SJSA1 (cell line): ENCODE results near the gene GRIP1. TPM values are rescaled to one million over a fixed set of nuclear protein-coding genes. Genes with fewer than 3 reads are reported as not detected.
A peak's percentile ranks its signal among the peaks of the same experiment; 100 is the strongest.

Experiments
- DNase-seq, 2 experiments: peaks; one replicate each; pipeline ENCODE4 v3.0.0-alpha.2; 2015 to 2020; ENCODE audit warnings: low spot score in 2 of 2, low read depth in 1 of 2
- H3K27ac ChIP-seq: fragments of 250-450 bp; sonication (Bioruptor Pico); 2 replicates; pipeline ENCODE4 v1.5.1; 2020; ENCODE audit warnings: mild to moderate bottlenecking, moderate library complexity
- H3K27me3 ChIP-seq: fragments of 250-450 bp; sonication (Bioruptor Pico); replicated peaks from 2 replicates; pipeline ENCODE4 v1.5.1; 2020; ENCODE audit warnings: mild to moderate bottlenecking, moderate library complexity
- H3K36me3 ChIP-seq: fragments of 250-450 bp; sonication (Bioruptor Pico); 2 replicates; pipeline ENCODE4 v1.5.1; 2020; ENCODE audit warnings: mild to moderate bottlenecking
- H3K4me1 ChIP-seq: fragments of 250-450 bp; sonication (Bioruptor Pico); replicated peaks from 2 replicates; pipeline ENCODE4 v1.6.1; 2021; ENCODE audit warnings: mild to moderate bottlenecking
- H3K4me3 ChIP-seq: fragments of 250-450 bp; sonication (Bioruptor Pico); 2 replicates; pipeline ENCODE4 v1.5.1; 2020; ENCODE audit warnings: mild to moderate bottlenecking
- H3K9me3 ChIP-seq: fragments of 250-450 bp; sonication (Bioruptor Pico); replicated peaks from 2 replicates; pipeline ENCODE4 v1.5.1; 2020; ENCODE audit warnings: mild to moderate bottlenecking
- total RNA-seq: library from RNA; depleted of rRNA; stranded (reverse); fragments of >200 nt; shearing (Covaris generic); gene quantifications from 2 replicates; pipeline ENCODE4 v1.2.3, GENCODE V29; 2014

Gene GRIP1
- total RNA-seq, 1 experiment from 2014 or later: 3.5 TPM

DNA sequence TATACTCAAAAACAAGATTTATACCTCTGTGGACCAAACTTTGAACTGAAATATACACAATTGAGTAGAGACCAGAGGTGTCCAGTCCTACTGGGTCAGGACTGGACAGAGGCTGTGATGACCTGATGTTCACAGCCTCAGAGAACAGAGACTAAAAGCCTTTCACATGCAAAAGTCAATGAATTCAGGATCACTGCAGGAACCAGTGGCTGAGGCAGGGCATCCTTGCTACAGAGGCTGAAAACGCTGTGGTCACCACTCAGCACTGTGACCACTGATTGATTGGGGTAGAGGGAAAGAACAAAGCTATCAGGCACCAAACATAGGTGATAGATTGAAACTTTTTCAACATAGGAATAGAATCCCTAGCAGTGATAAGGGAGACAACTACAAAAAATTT is 25.1 kb downstream of the GRIP1 start:
- Histone ChIP-seq H3K27me3 (peaks cover 12% of the 10 kb centered on the region; the same call in 1 of the 2 replicates), H3K9me3 (no peaks in the 10 kb centered on the region), H3K4me1 (no peaks in the 10 kb centered on the region), H3K36me3 (no peaks in the 10 kb centered on the region), H3K4me3 (no peak overlapping the region), H3K27ac (no peak overlapping the region)
- no peak for DNase-seq

DNA sequence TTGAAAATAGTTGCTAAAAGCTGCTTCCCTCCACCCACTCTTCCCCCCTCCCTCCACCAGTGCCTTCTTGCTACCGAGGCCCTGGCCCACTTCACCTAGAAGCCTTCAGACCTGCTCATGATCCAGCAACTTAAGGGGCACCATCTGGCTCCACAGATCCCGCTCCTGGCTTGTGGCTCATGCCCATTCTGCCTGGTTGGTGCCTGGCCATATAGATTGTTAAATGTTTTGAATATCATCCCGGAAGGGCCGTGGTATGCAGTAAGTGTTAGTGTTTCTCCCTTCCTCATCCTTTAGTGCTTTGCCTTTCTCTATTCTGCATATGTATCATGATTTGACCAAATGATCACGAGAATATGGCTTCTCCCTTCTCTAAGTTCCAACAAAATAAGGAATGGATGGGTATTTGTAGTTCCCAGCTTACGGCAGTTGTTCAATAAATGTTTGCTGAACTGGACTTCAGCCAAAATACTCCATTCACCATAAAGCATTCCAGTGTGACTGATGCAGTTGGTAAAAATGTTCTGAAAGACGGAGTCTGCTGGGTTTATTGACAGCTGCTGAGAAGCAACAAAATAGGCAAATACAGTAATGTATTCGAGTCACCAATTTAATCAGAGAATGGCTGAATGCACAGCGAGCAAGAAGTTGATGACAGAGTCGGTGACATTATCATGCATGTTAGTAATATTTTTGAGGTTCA is 30.7 kb downstream of the GRIP1 start:
- H3K27me3 ChIP-seq: no peaks in the 10 kb centered on the region
- no peaks in the 10 kb centered on the region for H3K9me3 ChIP-seq
- no peaks in the 10 kb centered on the region for H3K36me3 ChIP-seq
- peak overlapping the region; percentile 74 for H3K27ac ChIP-seq
- H3K4me1 ChIP-seq: peaks cover 24% of the 10 kb centered on the region
- no peak for DNase-seq
- no peak overlapping the region for H3K4me3 ChIP-seq

DNA sequence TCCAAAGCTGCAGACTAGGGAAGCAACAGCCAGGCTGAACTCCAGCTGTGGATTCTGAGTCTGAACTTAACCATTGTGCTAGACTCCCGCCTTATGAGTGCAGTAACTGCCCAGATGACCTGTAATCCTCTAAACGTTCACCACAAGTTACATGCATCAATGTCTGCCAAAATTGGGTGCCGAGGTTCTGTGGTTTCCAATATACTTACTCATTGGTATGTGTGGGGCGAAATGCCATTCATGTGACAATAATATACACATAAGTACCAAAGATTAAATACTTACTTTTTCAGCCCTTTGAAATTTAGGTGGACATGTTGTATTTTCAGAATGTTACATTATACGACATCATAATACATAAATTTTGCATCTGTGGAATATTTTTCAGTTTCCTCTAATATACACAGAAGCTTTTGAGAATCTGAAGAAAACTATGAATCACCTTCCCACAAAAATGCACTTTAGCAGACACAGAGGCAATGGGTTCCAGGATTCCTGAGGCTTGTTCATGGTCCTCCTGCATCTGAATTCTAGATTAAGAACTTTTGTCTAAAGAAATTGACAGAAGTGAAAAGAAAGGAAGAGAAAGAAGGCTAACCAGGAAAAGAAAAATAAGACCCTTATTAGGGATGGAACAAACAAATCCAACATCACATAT is 31.7 kb downstream of the GRIP1 start:
- no peaks in the 10 kb centered on the region for H3K9me3 ChIP-seq
- peak overlapping the region; percentile 74 for H3K27ac ChIP-seq
- no peaks in the 10 kb centered on the region for H3K27me3 ChIP-seq
- peaks cover 24% of the 10 kb centered on the region for H3K4me1 ChIP-seq
- DNase-seq: peak; percentile 84 to 87
- H3K36me3 ChIP-seq: no peaks in the 10 kb centered on the region
- no peak overlapping the region for H3K4me3 ChIP-seq

DNA sequence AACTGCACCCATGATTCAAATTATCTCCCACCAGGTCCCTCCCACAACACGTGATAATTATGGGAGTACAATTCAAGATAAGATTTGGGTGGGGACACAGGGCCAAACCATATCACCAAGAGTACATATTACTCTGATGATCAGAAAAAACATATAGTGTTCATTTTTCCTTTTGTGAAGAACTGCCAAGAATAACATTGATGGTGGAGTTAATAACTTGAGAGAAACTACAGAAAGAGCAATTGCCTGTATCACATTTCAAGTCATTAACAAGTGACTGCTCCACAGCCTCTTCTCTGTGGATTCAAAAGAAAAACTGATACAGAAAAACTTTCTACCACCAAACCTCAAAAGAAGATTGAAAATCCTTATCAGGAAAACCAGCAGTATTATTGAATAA is 34.7 kb downstream of the GRIP1 start:
- Histone ChIP-seq H3K4me3 (no peak overlapping the region), H3K4me1 (peaks cover 24% of the 10 kb centered on the region), H3K27ac (no peak overlapping the region), H3K9me3 (no peaks in the 10 kb centered on the region), H3K36me3 (no peaks in the 10 kb centered on the region), H3K27me3 (no peaks in the 10 kb centered on the region)
- no peak for DNase-seq

DNA sequence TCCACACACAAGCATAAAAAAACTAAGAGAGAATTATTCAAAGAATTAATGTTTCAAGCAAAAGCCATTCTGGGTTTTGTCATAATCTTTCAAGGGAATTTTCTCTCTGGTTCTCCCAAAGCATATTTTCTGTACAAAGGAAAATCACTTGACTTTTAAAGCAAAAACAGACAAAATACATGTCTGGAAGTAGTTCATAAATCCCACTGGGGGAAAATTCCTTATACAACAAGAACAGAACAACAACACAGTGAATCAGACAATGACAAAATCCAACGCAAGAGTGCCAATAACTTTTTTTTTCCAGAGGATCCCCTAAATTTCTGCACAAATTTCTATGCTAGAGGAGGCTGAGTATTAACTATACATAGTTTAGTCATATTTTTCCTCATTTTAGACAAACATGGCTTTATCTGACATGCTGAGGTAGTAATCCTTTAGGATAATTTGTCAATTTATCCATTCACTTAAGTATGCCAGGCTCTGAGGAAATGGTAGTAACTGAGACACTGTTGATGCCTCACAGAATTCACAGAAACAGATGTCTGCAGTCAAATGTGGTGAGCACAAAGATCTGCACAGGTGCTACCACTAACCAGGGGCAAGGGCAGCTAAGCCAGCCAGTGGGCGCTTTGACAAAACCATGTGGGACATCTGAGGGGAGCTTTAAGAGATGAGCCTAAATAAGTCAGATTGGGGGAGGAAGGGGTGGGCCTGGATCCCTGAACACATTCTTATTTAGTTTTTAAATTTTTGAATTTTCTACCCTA is 38.0 kb downstream of the GRIP1 start:
- Histone ChIP-seq H3K27ac (no peak overlapping the region), H3K4me3 (no peak overlapping the region), H3K27me3 (no peaks in the 10 kb centered on the region; the same call in 1 of the 2 replicates), H3K4me1 (no peaks in the 10 kb centered on the region), H3K9me3 (no peaks in the 10 kb centered on the region), H3K36me3 (no peaks in the 10 kb centered on the region)
- no peak for DNase-seq

DNA sequence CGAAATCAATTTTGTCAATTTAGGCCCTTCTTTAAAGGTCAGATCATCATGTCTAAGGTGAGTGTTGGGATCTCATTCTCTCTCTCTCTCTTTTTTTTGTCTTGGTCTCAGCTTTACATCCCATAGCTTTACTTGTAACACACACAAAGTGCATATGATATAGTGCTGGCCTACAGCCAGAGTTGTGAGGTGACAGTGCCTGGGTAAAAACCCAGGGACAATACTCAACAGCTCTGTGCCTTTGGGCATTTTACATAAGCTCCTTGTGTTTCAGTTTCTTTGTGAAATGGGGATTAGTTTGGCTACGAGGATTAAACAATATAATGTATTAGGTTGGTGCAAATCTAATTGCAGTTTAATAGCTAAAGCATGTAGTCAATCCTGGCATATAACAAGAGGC is 40.2 kb downstream of the GRIP1 start:
- Histone ChIP-seq H3K36me3 (no peaks in the 10 kb centered on the region), H3K4me1 (no peaks in the 10 kb centered on the region), H3K9me3 (no peaks in the 10 kb centered on the region), H3K27ac (no peak overlapping the region), H3K4me3 (no peak overlapping the region), H3K27me3 (peaks cover 3% of the 10 kb centered on the region; the same call in 1 of the 2 replicates)
- no peak for DNase-seq

DNA sequence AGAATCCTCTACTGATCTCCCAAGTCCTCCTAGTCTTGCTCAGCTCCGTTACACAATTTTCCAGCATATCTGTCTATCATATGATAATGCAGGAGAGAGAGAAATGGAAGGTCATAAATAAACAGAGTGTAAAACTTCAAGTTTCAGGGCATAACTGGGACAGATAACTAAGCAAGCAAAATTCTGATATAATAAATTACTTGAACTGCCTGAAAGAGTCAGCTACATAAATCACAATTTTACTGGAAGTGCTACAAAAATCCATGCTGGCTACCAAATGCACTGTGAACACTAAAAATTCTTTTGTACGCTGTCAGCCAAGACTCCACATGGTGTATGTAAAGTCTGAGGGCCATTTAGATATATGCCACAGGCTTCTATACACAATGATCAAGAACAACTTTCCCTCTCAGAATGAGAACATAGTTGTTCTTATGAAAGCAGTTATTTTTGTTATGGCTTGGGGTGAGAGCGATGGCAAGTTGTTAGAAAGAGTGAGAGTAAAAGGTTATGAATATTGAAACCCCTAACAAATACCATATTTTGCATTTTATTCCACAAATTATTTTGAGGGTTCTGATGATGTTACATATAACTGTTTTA is 41.1 kb downstream of the GRIP1 start:
- H3K36me3 ChIP-seq: no peaks in the 10 kb centered on the region
- H3K4me1 ChIP-seq: no peaks in the 10 kb centered on the region
- H3K9me3 ChIP-seq: no peaks in the 10 kb centered on the region
- DNase-seq: no peak
- no peak overlapping the region for H3K27ac ChIP-seq
- no peak overlapping the region for H3K4me3 ChIP-seq
- peaks cover 3% of the 10 kb centered on the region; the same call in 1 of the 2 replicates for H3K27me3 ChIP-seq

DNA sequence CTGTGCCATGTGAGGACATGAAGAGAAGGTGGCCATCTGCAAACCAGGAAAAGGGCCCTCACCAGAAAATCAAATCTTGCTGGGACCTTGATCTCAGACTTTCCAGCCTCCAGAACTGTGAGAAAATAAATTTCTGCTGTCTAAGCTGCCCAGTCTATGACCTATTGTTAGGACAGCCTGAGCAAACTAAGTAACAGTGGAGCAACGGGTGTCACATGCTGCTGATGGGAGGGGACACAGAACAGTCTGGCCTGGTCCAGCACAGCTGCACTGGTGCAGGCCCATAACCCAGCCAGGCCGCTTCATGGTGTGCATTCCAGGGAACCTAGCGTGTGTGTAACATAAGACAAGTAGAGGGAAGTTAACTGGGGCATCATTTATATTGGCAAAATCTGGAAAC is 42.1 kb downstream of the GRIP1 start:
- Histone ChIP-seq H3K27me3 (peaks cover 3% of the 10 kb centered on the region; the same call in 1 of the 2 replicates), H3K4me3 (no peak overlapping the region), H3K4me1 (no peaks in the 10 kb centered on the region), H3K36me3 (no peaks in the 10 kb centered on the region), H3K27ac (no peak overlapping the region), H3K9me3 (no peaks in the 10 kb centered on the region)
- no peak for DNase-seq

DNA sequence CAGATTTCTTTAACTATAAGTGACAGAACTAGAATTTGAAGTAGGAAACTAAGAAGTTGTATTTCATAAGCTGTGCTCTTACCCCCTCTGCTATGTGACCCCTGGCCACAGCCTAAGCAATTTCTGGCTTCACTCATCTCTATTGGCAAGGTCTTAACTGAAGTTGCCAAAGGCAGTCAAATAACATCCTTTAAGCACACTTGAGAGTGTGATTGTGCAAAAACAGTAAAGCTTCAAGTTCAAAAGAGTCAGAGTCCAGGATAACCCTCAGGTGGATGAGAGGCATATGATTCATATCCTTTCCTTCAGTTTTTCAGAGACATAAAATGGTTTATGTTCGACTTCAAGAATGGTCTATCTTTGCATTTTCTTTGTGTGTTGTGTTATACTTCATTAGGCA is 45.2 kb downstream of the GRIP1 start:
- no peaks in the 10 kb centered on the region for H3K4me1 ChIP-seq
- no peak for DNase-seq
- no peaks in the 10 kb centered on the region for H3K9me3 ChIP-seq
- H3K4me3 ChIP-seq: no peak overlapping the region
- H3K36me3 ChIP-seq: no peaks in the 10 kb centered on the region
- no peak overlapping the region for H3K27ac ChIP-seq
- peaks cover 3% of the 10 kb centered on the region; the same call in 1 of the 2 replicates for H3K27me3 ChIP-seq

DNA sequence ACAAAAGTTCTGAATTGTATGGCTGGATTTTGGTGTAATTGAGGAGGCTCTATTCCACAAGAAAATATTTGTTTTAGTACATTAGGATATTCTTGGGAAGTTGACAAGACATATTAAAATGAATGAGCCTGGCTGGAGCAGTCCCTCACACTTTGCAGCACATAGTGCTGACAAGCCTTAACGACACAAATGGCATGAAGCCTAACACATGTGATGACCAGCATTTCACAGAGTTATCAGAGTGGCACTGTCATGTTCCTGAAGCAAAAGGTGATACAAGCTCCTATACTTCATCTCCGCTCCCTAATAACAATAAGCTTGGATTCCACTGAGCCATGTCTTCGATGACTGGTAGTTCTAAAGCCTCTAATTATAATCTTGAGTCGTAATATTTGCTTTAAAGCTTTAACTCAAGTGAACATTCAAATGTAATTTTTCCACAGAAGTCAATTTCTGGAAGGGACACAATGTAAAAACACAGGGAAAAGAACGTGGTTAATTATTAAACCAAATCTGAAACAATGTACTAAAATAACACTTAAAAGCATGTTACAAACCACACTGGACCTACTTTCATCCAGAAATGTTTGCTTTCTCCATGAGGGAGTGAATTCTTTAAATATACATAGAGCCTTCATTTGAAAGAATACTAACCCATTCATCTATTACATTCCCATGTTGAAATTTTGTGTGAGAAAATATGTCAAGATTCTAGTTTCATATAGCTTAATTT is 49.6 kb downstream of the GRIP1 start:
- no peaks in the 10 kb centered on the region for H3K36me3 ChIP-seq
- DNase-seq: no peak
- no peak overlapping the region for H3K4me3 ChIP-seq
- H3K27me3 ChIP-seq: peaks cover 3% of the 10 kb centered on the region; the same call in 1 of the 2 replicates
- no peaks in the 10 kb centered on the region for H3K9me3 ChIP-seq
- no peaks in the 10 kb centered on the region for H3K4me1 ChIP-seq
- H3K27ac ChIP-seq: no peak overlapping the region

DNA sequence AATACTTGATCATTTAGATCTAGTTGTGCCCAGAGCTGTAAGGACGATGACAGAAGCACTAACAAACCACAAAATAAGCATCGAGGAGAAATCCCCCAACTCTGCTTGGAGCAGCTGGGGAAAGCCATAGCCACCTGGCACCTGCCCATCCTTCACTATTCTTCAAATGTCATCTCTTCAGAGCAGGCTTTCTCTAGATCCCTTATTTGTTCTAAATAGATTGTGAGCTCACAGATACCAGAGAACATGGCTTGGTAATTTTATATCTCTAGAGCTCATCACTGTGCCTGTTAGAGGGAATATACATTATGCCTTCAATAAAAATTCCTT is 50.9 kb downstream of the GRIP1 start:
- Histone ChIP-seq H3K4me1 (no peaks in the 10 kb centered on the region), H3K27me3 (no peaks in the 10 kb centered on the region; the same call in none of the 2 replicates), H3K36me3 (no peaks in the 10 kb centered on the region)

DNA sequence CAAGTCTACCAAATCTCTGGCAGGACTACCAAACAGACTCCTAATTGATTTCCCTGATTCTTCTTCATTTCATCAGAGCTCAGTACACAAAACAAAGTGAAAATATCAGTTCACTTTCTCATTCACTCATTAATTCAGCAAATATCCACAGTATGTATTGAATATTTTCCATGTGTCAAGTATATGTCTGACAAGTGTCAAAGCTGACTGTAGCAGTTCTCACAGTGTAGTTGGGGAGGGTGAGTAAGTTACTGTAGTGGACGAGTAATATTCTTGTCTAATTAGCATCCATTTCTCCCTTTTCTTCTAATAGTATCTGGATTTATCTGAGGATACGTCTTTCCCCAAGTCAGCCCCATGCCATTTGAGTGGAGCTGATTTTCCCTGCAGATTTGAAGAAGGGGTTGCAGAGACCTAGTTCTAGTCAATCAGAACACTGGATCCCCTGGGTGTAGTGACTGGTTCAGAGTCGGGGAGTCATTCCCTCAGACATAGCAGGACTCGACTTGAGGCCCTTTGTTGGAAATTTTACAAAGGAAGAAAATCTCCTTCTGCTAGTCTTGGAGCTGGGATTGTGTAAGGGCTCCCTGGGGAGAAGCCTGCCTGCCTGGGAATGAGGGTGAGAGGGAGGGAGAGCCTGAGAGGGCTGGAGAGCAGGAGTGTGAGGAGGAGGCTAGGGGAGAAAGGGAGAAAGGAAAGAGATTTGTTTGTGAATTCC is 51.4 kb downstream of the GRIP1 start:
- Histone ChIP-seq H3K4me3 (no peak overlapping the region), H3K27ac (no peak overlapping the region), H3K9me3 (no peaks in the 10 kb centered on the region), H3K4me1 (no peaks in the 10 kb centered on the region), H3K27me3 (no peaks in the 10 kb centered on the region; the same call in none of the 2 replicates), H3K36me3 (no peaks in the 10 kb centered on the region)
- no peak for DNase-seq

More for the DNA sequence above, 50.9 kb downstream of the GRIP1 start:
- DNase-seq: no peak
- no peaks in the 10 kb centered on the region for H3K9me3 ChIP-seq
- no peak overlapping the region for H3K4me3 ChIP-seq
- no peak overlapping the region for H3K27ac ChIP-seq

DNA sequence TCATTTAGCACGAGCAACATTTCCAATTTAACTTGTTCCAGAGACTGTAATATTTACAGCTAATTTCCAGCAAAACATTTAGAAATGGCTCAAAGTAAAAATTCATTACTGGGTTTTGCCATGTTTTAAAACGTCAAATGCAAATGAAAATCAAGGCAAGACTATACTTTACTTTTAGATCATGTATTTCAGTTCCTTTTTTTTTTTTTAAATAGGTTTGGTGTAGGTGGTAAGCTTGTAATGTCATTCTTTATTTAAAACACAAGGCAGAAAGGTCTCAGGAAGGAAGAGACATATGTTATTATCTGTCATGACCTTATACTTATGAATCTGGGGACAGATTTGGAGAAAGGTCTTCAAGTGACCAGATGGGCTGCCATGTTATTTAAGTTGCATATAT is 54.1 kb downstream of the GRIP1 start:
- Histone ChIP-seq H3K27ac (no peak overlapping the region), H3K9me3 (no peaks in the 10 kb centered on the region), H3K4me1 (no peaks in the 10 kb centered on the region), H3K27me3 (no peaks in the 10 kb centered on the region; the same call in 1 of the 2 replicates), H3K4me3 (no peak overlapping the region), H3K36me3 (no peaks in the 10 kb centered on the region)
- no peak for DNase-seq
